Cardiac fibroblast (primary cell): ENCODE measurements around the gene MIPOL1.

ENCODE experiments used
- DNase-seq, 2 donors: peaks; one replicate each; pipeline versions ENCODE4 v3.0.0 to v3.0.0-alpha.2; 2010; ENCODE audit warnings: low read depth in 2 of 2
- H3K4me3 ChIP-seq, 2 donors: replicated peaks in 1 of 2; 1 replicate in 1 of 2; 2 replicates in 1 of 2; pipeline ENCODE4 v1.5.1; 2011; ENCODE audit warnings: low read depth in 2 of 2, low read length in 2 of 2, mild to moderate bottlenecking in 2 of 2, moderate library complexity in 1 of 2
- TF ChIP-seq, protein P1 (sequence below): IDR thresholded peaks from one replicate; pipeline ENCODE4 v1.5.1; 2011; ENCODE audit warnings: low read depth, mild to moderate bottlenecking, low read length, inconsistent platforms

The MIPOL1 gene

DNA sequence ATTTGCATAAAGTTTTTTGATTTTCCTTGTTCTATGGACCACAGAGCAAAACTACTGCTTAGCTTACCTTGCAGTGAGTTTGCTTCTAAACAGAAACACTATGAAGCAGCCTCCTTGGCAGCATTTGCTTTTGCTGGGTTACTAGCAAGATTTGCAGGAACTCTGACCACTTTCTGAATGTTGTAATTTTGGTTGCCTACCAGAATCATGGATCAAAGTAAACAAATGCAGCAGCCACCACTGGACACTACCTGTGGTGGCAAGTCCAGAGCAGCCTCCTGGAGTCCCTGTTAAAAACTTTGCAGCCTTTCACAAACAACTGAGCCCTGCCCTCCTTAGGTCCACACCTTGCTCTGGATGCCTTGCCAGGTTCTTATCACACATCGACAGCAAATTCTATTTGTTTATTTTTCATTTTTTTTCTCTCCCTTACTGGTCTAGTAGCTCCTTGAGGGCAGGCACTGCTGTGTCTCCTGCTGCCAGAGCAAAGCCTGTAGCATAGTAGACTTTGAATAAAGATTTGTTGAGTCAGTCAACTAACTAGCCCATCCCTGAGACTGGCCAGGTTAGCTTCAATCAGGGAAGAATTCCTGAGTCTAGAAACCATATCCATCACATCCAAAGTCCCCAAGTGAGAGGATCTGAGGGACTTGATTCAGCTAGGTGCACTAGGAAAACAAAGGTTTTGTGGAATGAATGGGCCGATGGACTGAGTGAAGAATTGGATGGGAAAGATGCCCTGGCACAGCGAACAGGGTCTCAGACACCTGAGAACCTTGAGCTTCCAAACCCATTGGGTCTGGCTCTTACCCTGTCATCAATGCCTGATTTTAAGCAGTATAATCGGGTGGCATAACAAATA is 403.4 kb downstream of the MIPOL1 start:
- no peak for DNase-seq
- no peak overlapping the region for H3K4me3 ChIP-seq
- TF ChIP-seq, protein P1, sequence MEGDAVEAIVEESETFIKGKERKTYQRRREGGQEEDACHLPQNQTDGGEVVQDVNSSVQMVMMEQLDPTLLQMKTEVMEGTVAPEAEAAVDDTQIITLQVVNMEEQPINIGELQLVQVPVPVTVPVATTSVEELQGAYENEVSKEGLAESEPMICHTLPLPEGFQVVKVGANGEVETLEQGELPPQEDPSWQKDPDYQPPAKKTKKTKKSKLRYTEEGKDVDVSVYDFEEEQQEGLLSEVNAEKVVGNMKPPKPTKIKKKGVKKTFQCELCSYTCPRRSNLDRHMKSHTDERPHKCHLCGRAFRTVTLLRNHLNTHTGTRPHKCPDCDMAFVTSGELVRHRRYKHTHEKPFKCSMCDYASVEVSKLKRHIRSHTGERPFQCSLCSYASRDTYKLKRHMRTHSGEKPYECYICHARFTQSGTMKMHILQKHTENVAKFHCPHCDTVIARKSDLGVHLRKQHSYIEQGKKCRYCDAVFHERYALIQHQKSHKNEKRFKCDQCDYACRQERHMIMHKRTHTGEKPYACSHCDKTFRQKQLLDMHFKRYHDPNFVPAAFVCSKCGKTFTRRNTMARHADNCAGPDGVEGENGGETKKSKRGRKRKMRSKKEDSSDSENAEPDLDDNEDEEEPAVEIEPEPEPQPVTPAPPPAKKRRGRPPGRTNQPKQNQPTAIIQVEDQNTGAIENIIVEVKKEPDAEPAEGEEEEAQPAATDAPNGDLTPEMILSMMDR = no peak

DNA sequence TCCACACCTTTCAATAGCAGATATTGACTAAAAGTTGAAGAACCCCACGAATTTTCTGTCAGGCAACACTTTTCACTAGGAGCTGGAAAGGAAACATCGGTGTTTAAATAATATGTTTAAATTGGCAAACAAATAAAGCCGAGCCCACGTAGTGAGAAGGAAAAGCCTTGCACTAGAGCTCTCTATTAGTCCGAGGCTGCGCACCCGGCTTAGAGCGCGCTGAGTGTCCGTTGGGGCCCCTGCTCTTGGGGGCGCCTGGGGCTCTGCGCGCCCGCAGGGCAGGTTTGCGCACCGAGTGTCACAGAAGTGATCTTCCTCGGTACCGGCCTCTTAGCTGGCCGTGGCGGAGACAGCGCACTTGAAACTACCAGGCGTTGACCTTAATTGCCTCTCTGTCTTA is 404.1 kb downstream of the MIPOL1 start:
- TF ChIP-seq, protein P1 = no peak
- no peak for DNase-seq
- H3K4me3 ChIP-seq = no peak overlapping the region
